Measurements from ENCODE around the gene ANKRD33B.
A peak's percentile ranks its signal among the peaks of the same experiment; 100 is the strongest.

Gene ANKRD33B

DNA sequence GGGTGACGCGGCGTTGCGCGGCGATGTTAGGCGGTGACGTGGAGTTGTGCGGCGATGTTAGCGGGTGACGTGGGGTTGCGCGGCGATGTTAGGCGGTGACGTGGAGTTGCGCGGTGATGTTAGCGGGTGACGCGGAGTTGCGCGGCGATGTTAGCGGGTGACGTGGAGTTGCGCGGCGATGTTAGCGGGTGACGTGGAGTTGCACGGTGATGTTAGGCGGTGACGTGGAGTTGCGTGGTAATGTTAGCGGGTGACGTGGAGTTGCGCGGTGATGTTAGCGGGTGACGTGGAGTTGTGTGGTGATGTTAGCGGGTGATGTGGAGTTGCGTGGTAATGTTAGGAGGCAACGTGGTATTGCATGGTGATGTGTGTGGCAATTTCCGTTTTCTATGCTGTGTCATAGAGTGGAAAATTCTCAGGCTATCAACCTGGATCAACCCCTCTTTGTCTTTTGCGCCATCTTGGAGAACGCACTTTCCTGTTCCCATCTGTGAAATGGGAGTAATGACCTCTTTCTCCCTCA lies 76.0 kb downstream of the ANKRD33B start:
- Histone ChIP-seq H4K20me1 (peaks cover 0 to 79% (median 8%) of the 10 kb centered on the region in 11 experiments; a peak in 9 of 22 replicates), H3K36me3 (peaks cover 0 to 72% (median 24%) of the 10 kb centered on the region in 11 experiments; a peak in 16 of 22 replicates), H3K27me3 (no peaks in the 10 kb centered on the region), H3K4me3 (no peak overlapping the region), H3K9ac (no peak overlapping the region), H3K4me1 (peaks cover 25 to 51% (median 41%) of the 10 kb centered on the region in 10 experiments), H3K4me2 (no peak overlapping the region), H3K27ac (no peak overlapping the region), H3K9me3 (replicated peaks in 1 of 11) (peaks cover 0 to 20% (median 14%) of the 10 kb centered on the region in 11 experiments; a peak in 16 of 22 replicates)
- no peak for TF ChIP-seq Cebpa-rat (IDR thresholded peaks at IDR 0.05)

DNA sequence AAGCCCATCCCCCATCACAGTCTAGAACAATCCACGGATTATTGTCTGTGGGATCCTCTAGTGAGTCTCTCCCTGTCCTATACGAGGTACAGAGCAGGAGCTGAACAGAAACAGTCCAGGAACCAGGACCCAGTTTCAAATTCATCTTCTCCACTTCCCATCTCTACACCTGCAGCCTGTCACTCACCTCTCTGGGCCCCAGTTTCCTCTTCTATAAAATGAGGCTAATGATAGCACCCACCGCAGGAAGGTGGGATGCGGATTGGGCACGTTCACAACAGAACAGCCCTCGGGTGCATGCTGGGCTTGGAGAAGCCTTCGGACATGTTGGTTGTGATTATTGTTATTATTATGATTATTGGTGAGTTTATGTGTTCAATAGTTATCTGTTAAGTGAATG lies 78.5 kb downstream of the ANKRD33B start:
- H3K4me3 ChIP-seq = no peak overlapping the region
- peak overlapping the region in 1 of 11 experiments; percentile 4; a peak in 1 of 22 replicates for H3K4me2 ChIP-seq
- peaks cover 0 to 21% (median 14%) of the 10 kb centered on the region in 11 experiments; a peak in 16 of 22 replicates for H3K9me3 ChIP-seq (replicated peaks in 1 of 11)
- no peak overlapping the region for H3K9ac ChIP-seq
- H3K27me3 ChIP-seq = no peaks in the 10 kb centered on the region
- peaks cover 0 to 80% (median 34%) of the 10 kb centered on the region in 11 experiments; a peak in 16 of 22 replicates for H3K36me3 ChIP-seq
- H3K4me1 ChIP-seq = peaks cover 24 to 39% (median 30%) of the 10 kb centered on the region in 10 experiments
- no peak overlapping the region for H3K27ac ChIP-seq
- TF ChIP-seq Cebpa-rat (IDR thresholded peaks at IDR 0.05) = no peak
- peaks cover 0 to 83% (median 8%) of the 10 kb centered on the region in 11 experiments; a peak in 8 of 22 replicates for H4K20me1 ChIP-seq

DNA sequence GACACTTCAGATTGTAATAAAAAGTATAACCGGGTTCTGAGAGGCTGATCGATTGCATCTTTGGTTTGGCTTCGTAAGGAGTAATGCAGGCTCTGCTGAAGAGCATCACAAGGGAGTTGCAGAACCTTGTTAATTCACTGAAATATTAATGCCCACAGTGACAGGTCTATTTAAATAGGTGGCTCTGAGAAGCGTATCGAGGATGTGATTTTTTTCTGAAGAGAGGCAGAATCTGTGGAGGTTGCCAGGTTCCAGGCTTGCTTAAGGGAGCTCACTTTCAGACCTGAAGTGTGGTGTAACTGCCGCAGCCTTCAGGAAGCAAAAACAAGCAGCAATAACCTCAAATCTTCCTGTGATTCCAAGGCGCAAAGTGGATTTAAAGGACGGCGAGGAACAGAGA lies 80.3 kb downstream of the ANKRD33B start:
- Histone ChIP-seq H3K9me3 (replicated peaks in 1 of 11) (peaks cover 0 to 21% (median 4%) of the 10 kb centered on the region in 11 experiments; a peak in 9 of 22 replicates), H3K27ac (peak overlapping the region in 1 of 11 experiments; percentile 8; a peak in 1 of 22 replicates), H3K27me3 (no peaks in the 10 kb centered on the region), H3K36me3 (peaks cover 0 to 85% (median 36%) of the 10 kb centered on the region in 11 experiments; a peak in 16 of 22 replicates), H3K4me3 (no peak overlapping the region), H3K9ac (0 out of 22 replicates have a peak overlapping the region, but pooled peaks of 1 of the 11 experiments have one; percentile 4), H3K4me2 (peak overlapping the region; percentile 20 to 70 (median 60); a peak in 20 of 22 replicates), H3K4me1 (peaks cover 20 to 39% (median 30%) of the 10 kb centered on the region in 10 experiments), H4K20me1 (peaks cover 0 to 86% (median 8%) of the 10 kb centered on the region in 11 experiments; a peak in 8 of 22 replicates)
- no peak for TF ChIP-seq Cebpa-rat (IDR thresholded peaks at IDR 0.05)

DNA sequence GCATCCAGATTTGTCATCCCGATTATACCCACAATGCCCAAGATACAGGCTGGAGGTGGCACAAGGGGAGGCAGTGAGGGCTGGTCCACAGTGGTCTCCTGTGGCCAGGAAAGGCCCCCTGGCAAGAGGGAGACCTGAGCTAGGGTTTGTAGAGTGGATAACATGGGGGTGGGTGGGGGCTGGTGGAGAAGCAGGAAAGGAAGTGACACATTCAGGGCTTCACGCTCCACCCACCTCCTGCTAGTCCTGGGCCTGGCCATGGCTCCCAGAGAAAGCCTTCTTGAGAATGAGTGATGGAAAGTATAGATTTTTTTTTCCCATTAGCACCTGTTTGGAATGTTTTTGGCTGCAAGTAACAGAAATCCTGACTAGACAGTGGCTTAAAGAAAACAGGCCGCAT lies 81.3 kb downstream of the ANKRD33B start:
- peak overlapping the region in 3 of 11 experiments; percentile 10 to 53 (median 18); a peak in 2 of 22 replicates for H3K27ac ChIP-seq
- H3K4me2 ChIP-seq = peak overlapping the region; percentile 20 to 70 (median 60)
- peaks cover 20 to 39% (median 30%) of the 10 kb centered on the region in 10 experiments for H3K4me1 ChIP-seq
- peaks cover 0 to 91% (median 42%) of the 10 kb centered on the region in 11 experiments; a peak in 17 of 22 replicates for H3K36me3 ChIP-seq
- H3K9me3 ChIP-seq (replicated peaks in 1 of 11) = peaks cover 0 to 26% (median 7%) of the 10 kb centered on the region in 11 experiments; a peak in 10 of 22 replicates
- H3K27me3 ChIP-seq = no peaks in the 10 kb centered on the region
- H4K20me1 ChIP-seq = peaks cover 0 to 91% (median 8%) of the 10 kb centered on the region in 11 experiments; a peak in 8 of 22 replicates
- H3K9ac ChIP-seq = no peak overlapping the region
- H3K4me3 ChIP-seq = no peak overlapping the region
- no peak for TF ChIP-seq Cebpa-rat (IDR thresholded peaks at IDR 0.05)

DNA sequence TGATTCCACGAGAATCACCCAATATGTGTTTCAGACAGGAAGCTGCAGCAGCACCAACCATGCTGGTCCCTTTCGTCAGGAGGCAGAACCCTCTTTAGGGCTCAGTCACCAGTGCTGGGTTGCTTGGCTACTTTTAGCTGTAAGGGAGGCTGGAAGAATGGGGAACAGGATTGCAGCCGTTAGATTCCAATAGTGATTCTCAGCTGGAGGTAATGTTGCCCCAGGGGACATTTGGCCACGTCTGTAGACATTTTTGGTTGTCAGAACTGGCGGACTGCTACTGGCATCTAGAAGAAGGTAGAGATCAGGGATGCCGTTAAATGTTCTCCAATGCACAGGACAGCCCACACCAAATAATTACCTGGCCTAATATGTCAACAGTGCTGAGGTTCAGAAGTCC lies 81.8 kb downstream of the ANKRD33B start:
- peaks cover 0 to 91% (median 44%) of the 10 kb centered on the region in 11 experiments; a peak in 17 of 22 replicates for H3K36me3 ChIP-seq
- peaks cover 20 to 39% (median 30%) of the 10 kb centered on the region in 10 experiments for H3K4me1 ChIP-seq
- peaks cover 0 to 85% (median 8%) of the 10 kb centered on the region in 11 experiments; a peak in 8 of 22 replicates for H4K20me1 ChIP-seq
- H3K27ac ChIP-seq = peak overlapping the region in 3 of 11 experiments; percentile 10 to 53 (median 18); a peak in 3 of 22 replicates
- H3K9me3 ChIP-seq (replicated peaks in 1 of 11) = peaks cover 0 to 26% (median 7%) of the 10 kb centered on the region in 11 experiments; a peak in 9 of 22 replicates
- no peak overlapping the region for H3K9ac ChIP-seq
- TF ChIP-seq Cebpa-rat (IDR thresholded peaks at IDR 0.05) = no peak
- peak overlapping the region; percentile 20 to 70 (median 60); a peak in 21 of 22 replicates for H3K4me2 ChIP-seq
- H3K4me3 ChIP-seq = no peak overlapping the region
- no peaks in the 10 kb centered on the region for H3K27me3 ChIP-seq

DNA sequence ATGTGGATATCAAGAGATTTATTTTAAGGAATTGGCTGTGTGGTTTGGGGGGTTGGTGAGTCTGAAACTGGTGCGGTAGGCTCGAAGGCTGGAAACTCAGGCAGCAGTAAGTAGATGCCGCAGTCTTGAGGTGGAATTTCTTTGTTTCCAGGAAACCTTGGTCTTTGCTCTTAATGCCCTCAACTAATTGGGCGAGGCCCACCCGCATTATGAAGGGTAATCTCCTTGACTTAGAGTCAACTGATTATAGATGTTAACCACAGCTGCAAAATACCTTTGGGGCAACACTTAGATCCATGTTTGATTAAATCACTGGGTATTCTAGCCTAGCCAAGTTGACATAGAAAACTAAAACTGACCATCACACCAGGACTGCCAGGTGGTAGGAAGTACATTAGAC lies 83.8 kb downstream of the ANKRD33B start:
- no peak overlapping the region for H3K4me2 ChIP-seq
- no peak overlapping the region for H3K9ac ChIP-seq
- H3K9me3 ChIP-seq (replicated peaks in 1 of 11) = peaks cover 0 to 26% (median 7%) of the 10 kb centered on the region in 11 experiments; a peak in 9 of 22 replicates
- peaks cover 0 to 79% (median 8%) of the 10 kb centered on the region in 11 experiments; a peak in 7 of 22 replicates for H4K20me1 ChIP-seq
- no peak for TF ChIP-seq Cebpa-rat (IDR thresholded peaks at IDR 0.05)
- no peak overlapping the region for H3K27ac ChIP-seq
- H3K36me3 ChIP-seq = peaks cover 0 to 92% (median 59%) of the 10 kb centered on the region in 11 experiments; a peak in 18 of 22 replicates
- peaks cover 20 to 33% (median 30%) of the 10 kb centered on the region in 10 experiments for H3K4me1 ChIP-seq
- H3K27me3 ChIP-seq = no peaks in the 10 kb centered on the region
- no peak overlapping the region for H3K4me3 ChIP-seq

DNA sequence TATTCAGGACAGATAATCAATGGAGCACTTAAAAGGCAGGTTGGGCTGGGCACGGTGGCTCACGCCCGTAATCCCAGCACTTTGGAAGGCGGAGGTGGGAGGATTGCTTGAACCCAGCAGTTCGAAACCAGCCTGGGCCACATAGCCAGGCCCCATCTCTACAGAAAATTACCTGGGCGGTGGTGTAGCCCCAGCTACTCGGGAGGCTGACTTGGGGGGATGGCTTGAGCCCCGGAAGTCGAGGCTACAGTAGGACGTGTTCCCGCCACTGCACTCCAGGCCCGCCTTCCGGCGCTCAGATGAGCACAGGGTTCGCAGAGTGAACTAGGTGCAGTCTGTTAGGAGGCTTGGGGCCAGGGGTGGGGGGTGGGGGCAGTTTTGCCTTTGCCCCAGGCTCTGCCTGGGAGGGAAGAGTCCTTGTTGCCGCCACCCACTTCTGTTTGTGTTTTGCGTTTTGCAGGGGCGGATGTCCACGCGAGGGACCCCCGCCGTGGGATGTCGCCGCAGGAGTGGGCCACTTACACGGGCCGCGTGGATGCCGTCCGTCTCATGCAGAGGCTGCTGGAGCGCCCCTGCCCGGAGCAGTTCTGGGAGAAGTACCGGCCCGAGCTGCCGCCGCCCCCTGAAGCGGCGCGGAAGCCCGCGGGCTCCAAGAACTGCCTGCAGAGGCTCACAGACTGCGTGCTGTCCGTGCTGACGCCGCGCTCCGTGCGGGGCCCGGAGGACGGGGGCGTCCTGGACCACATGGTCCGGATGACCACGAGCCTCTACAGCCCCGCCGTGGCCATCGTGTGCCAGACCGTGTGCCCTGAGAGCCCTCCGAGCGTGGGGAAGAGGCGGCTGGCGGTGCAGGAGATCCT lies 85.2 kb downstream of the ANKRD33B start:
- H3K4me2 ChIP-seq = no peak overlapping the region
- H3K9ac ChIP-seq = no peak overlapping the region
- peaks cover 18 to 21% (median 20%) of the 10 kb centered on the region in 10 experiments for H3K4me1 ChIP-seq
- H3K36me3 ChIP-seq = peaks cover 0 to 96% (median 70%) of the 10 kb centered on the region in 11 experiments; a peak in 18 of 22 replicates
- TF ChIP-seq Cebpa-rat (IDR thresholded peaks at IDR 0.05) = no peak
- H3K27me3 ChIP-seq = no peaks in the 10 kb centered on the region
- no peak overlapping the region for H3K27ac ChIP-seq
- H3K9me3 ChIP-seq (replicated peaks in 1 of 11) = peaks cover 0 to 26% (median 7%) of the 10 kb centered on the region in 11 experiments; a peak in 9 of 22 replicates
- H3K4me3 ChIP-seq = no peak overlapping the region
- peaks cover 0 to 79% (median 10%) of the 10 kb centered on the region in 11 experiments; a peak in 9 of 22 replicates for H4K20me1 ChIP-seq

DNA sequence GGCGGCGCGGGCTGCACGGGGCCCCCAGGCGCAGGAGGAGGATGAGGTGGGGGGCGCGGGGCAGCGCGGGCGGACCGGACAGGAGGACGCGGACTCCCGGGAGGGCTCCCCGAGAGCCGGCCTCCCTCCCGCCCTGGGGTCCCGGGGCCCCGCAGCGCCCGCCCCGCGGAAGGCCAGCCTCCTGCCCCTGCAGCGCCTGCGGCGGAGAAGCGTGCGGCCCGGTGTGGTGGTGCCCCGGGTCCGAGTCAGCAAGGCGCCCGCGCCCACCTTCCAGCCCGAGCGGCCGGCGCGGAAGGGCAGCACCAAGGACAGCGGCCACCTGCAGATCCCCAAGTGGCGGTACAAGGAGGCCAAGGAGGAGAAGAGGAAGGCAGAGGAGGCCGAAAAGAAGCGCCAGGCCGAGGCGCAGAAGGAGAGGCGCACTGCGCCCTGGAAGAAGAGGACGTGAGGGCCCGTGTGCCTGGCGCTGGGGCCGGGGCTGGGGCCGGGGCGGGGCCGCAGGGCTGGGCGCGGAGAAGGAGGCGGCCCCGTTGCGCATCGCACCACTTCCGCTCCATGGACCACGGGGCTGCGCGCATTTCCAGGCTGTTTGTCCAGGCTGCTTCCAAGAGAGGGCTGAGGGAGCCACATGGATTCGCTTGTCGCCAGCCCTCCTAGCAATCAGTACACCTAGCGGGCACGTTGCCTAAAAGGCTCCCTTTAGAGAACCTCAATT lies 86.0 kb downstream of the ANKRD33B start:
- Histone ChIP-seq H3K27me3 (no peaks in the 10 kb centered on the region), H3K4me3 (no peak overlapping the region), H3K9me3 (replicated peaks in 1 of 11) (peaks cover 0 to 26% (median 7%) of the 10 kb centered on the region in 11 experiments; a peak in 9 of 22 replicates), H3K9ac (no peak overlapping the region), H3K4me1 (peaks cover 10 to 14% (median 12%) of the 10 kb centered on the region in 10 experiments), H3K27ac (no peak overlapping the region), H3K4me2 (no peak overlapping the region), H4K20me1 (peaks cover 0 to 78% (median 12%) of the 10 kb centered on the region in 11 experiments; a peak in 10 of 22 replicates), H3K36me3 (peaks cover 0 to 100% (median 71%) of the 10 kb centered on the region in 11 experiments; a peak in 18 of 22 replicates)
- no peak for TF ChIP-seq Cebpa-rat (IDR thresholded peaks at IDR 0.05)
